ENCODE results near the gene ABAT.
"Not testable (repeated sequence)": the region's sequence is repeated elsewhere in the genome, so short reads cannot be mapped to it uniquely, and the experiment has no call there.

The ABAT gene

DNA sequence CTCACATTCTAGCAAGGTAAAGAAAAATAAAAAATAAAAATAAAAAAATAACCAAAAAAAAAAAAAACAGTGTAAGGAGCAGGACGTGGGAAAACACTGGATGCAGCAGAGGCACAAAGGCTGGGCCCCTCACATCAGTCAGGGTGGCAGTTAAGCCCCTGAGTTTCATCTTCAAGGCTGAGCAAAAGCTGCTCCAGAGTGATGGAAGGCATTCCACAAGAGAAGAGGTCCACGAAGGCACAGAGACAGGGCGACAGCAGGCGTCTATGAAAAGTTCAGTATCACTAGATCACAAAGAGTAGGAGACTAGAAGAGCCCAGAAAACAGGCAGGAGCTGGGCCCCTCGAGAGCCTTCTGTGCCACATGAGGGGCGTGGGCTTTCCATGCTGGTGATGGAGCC is 111.0 kb downstream of the ABAT start:
- no peak for DNase-seq (ENCODE audit: low read depth)

DNA sequence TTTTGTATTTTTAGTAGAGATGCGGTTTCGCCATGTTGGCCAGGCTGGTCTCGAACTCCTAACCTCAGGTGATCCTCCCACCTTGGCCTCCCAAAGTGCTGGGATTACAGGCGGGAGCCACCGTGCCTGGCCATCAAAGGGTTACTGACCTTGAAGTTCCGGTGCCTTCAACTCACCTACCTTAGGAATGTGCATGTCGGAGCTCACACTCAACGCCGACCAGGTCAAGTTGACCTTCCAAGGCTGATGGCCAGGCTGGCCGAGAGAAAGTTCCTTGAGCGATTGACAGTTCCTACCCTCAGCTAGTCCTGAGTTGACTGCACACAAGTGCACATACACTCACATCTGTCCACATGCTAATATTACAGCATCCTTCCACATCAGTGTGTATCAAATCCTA is 111.9 kb downstream of the ABAT start:
- not testable (repeated sequence) for DNase-seq (ENCODE audit: low read depth)

DNA sequence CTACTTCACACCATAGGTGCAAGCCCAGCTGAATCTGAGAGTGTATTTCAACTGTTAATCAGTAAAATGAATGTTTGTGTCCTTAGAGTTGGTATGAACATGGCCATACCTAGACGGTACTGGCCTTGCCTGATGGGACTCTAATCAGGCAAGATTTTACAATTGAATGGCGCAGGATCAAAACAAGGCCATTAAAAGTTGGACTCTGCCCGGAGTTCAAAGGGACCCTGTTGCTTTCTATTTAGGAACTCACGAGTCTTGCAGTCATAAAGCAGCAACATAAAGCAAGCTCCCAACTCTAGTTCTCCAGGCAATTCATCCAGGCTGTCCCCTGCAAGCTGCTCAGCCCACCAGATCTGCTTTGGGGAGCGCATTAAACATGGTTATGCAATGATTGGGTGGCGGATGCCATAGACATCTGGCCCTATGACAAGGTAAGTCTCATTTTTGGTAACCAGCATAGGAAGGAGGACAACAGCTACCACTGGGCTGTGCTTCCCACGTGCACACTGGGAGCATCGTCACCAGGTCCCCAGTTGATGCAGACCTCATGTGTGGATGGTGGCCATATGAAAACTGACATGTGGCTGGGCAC is 114.3 kb downstream of the ABAT start:
- DNase-seq (ENCODE audit: low read depth): no peak

DNA sequence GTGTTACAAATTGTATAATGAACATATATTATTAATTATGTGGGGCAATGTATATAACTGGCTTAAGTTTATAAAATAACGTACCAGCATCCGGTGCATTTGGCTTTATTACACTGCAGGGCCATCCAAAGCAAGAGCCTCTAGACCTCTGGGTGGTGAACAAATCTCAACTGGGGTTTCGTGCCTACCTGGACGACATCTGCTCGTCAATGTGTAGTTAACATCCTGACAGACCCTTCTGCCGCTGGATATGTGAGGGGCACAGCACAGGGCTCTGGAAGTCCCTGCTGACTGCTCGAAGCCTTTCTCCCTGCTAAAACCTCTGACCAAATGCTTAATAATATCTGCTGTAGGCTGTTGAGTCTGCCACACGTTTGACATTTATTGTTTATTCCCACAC is 120.7 kb downstream of the ABAT start:
- no peak for DNase-seq (ENCODE audit: low read depth)

DNA sequence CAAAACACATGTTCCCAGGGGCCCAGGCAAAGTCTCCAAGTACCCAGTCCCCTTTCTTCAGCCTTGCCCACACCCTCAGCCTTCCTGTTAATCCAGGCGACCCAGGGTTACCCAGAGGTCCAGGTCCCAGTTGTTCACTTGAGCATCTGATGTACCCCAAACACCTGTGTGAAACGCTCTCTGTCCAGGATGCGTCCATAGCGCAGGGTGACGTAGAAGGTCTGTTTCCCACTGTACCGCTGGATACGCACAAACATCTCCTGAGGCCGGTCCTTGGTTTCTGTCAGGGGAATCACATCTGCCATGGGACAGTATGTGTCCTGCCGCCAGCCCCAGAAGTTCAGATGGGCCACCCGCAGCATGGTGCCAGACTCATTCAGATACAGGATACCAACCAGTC is 121.4 kb downstream of the ABAT start:
- DNase-seq (ENCODE audit: low read depth): no peak

DNA sequence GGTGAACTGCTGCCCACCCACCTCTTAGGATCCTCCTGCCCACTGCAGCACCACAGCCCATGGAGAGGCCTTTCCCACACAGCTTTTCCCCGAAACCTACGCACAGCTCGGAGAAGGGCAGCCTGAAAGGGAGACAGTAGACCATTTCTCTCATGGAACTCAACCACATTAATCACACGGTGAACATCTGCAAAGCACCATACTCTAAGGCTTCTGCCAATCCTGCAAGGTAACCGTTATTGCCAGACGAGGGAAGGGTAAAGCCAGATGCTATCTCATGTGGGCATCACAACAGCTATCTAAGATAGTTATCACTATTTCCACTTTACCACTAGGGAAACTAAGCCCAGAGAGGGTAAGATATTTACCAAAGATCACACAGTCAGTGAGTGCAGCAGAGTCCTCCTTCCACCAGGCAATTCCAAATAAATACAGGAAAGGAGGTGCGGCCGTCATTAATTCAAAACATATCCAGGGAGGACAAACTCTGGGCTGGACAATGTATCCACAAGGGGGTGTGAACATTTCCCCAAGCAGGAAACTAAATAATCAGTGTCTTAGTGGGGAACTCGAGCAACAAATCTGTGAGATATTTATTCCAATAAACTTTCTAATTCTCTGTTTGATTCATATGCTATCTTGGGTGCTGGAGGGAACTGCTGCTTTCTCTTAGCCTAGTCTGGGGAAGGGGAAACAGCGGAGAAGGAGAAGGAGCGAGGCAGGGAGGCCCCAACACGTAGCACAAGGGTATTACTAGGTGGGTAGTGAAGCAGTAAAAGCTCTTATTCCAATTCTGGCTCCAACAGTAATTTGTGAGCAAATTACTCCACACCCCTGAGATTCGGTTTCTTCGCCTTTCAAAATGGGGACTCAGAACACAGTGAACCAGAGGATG is 122.3 kb downstream of the ABAT start:
- no peak for DNase-seq (ENCODE audit: low read depth)

DNA sequence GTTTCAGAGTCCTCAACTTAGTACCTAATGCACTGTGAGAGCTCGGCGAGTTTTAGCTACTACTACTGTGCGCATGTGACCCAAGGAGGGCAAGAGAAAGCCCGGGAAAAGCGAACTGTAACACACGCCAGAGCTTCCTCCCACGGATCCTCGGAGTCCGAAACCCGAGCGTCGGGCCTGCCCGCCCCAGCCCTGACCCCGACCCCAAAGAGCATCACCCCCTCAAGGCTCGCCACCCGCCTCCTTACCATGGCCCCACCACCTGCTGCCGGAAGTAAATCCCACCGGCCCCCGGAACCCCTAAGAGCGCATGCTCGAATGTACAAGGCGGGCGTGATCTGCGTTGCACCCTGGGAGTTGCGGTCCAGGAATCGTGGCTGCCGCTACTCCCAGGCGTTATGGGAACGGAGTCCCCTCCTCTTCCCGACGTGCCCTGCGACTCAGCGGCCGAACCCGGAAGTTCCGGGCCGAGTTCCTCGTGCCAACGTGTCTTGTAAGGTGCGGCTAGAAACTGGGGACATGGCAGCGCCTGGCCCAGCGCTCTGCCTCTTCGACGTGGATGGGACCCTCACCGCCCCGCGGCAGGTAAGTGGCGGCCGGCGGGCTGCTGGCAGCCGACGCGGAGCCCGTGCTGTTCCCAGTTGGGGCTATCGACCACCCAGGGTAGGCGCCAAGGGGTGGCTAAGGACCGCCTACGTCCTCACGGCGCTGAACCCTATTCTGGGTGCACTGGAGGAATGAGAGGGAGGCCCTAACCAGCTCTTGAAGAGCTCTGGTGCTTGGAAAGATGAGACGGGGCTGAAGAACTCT is 123.2 kb downstream of the ABAT start, which contains the start of the genes PMM2 and TMEM186:
Gene PMM2 (plus strand): TSS at position 476 of the 810 bp plus-strand sequence. CDS start 44 bp downstream, at position 520.
Gene TMEM186 (minus strand): TSS at position 276 of the 810 bp plus-strand sequence. CDS start 25 bp downstream, at position 251.
- DNase-seq (ENCODE audit: low read depth): peak; percentile 98

DNA sequence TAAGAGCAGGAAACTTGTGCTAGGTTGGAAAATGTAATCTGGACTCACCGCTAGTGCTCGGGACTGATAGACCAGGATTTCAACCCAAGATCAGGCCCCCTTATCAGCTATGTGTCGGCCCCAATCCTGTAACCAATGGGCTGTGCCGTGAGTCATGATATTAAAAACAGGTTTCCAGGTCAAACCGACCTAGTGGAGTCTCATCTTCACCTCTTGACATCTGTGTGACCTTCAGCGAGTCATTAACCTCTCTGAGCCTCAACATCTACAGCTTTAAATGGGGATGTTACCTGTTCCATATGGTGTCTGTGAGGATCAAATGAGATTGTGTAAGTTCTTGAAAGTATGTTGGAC is 123.7 kb downstream of the ABAT start:
- peak; percentile 52 for DNase-seq (ENCODE audit: low read depth)

DNA sequence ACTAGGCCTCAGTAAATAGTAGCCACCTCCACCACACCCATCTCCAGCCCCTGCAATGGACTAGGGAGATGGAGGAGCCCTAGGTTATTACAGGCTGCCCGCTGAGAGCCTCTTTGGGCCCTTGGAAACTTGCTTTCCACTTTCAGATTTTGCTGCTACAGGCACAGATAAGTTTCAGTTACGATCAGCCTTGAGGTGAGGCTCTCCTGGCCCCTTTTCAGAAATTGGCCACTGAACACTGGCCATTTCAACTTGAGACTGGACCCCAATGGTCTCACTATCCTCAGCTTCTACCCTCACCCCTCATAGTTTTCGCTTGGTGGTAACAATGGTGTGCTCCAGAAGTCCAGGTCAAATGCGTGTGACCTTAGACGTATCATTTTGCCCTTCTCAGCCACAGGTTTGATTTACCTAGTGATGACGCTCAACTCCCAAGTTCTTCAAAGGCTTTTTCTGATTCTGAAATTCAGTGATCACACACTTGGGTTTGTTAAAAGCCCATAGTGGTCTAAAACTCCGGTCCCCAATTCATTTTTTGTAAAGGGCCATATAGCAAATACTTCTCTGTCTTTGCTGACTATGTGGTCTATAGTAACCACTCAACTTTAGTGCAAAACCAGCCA is 124.2 kb downstream of the ABAT start:
- DNase-seq (ENCODE audit: low read depth): no peak

DNA sequence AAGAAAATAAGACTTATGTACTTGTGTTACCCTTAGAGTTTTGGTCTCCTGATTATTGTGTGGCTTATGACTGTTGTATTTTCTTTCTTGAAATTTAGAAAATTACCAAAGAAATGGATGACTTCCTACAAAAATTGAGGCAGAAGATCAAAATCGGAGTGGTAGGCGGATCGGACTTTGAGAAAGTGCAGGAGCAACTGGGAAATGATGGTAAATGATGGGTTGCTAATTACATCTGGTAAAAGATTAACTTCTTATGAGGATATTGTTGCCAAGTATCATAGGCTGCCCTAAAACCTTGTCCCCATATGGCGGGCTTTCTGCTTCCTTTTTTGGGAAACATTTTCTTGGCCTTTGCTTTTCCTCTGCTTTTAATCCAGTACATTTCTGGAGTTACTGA is 127.3 kb downstream of the ABAT start:
- DNase-seq (ENCODE audit: low read depth): no peak

DNA sequence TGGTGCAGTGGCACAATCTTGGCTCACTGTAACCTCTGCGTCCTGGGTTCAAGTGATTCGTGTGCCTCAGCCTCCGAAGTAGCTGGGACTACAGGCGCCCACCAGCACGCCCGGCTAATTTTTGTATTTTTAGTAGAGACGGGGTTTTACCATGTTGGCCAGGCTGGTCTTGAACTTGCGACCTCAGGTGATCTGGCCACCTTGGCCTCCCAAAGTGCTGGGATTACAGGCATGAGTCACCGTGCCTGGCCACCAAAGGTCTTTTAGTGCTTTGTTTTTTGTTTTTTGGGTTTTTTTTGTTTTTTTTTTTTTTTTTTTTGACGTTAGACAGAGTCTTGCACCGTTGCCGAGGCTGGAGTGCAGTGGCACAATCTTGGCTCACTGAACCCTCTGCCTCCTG is 129.3 kb downstream of the ABAT start:
- DNase-seq (ENCODE audit: low read depth): not testable (repeated sequence)

DNA sequence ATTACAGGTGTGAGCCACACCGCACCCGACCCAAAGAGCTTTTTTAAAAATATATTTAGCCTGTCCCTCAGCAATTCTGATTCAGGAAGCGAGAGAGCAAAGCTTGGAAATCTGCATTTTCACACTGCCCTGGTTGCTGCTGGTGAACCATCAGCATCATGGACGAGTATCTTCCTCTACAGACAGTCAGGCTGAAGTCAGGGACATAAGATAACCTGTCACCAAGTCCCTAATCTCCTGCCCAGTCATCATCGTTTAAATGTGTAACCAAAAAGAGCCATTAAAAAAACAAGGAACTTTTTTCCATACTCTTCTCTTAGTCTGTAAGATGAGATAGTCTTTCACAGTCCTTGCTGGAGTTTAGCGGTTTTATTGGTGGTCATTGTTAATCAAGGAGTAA is 129.9 kb downstream of the ABAT start:
- DNase-seq (ENCODE audit: low read depth): no peak

DNA sequence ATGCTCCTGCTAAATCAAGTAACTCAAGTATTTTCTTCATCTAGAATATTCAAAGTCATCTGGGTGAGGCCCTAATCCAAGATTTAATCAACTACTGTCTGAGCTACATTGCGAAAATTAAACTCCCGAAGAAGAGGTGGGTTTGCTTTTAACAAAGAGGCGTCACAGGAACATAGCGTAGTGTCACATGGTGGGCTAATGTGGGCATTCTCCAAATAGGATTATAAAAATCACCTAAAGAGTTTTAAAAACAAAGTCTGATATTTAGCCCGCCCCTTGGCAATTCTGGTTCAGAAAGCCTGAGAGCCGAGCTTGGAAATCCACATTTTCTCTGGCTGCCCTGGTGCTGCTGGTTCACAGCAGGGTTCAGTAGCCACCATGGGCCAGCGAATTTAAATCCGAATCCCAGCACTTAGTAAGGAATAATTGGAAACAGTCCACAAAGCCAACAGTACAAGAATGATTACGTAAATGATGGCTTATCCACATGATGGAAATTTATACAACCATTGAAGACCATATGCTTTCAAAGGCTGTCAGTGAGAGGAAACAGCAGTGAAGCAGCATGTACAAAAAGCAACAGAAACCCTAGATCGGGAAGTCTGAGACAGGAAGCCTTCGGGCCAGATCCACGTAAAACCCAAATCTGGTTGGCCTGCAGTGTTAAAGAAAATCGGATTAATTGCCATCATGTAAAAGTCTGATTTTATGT is 132.0 kb downstream of the ABAT start:
- no peak for DNase-seq (ENCODE audit: low read depth)

DNA sequence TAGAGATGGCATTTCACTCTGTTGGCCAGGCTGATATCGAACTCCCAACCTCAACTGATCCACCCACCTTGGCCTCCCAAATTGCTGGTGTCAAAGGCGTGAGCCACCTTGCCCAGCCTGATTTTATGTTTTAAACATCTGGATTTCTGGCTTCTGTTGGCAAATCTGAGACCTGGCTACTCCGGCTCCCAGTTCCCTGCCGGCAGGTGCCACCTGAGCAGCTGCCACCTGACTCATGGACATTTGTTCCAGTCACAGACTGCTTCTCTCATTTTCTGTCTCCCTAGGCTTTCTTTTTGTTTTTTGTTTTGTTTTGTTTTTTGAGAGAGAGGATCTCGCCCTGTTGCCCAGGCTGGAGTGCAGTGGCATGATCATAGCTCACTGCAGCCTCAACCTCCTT is 132.8 kb downstream of the ABAT start:
- DNase-seq (ENCODE audit: low read depth): no peak

DNA sequence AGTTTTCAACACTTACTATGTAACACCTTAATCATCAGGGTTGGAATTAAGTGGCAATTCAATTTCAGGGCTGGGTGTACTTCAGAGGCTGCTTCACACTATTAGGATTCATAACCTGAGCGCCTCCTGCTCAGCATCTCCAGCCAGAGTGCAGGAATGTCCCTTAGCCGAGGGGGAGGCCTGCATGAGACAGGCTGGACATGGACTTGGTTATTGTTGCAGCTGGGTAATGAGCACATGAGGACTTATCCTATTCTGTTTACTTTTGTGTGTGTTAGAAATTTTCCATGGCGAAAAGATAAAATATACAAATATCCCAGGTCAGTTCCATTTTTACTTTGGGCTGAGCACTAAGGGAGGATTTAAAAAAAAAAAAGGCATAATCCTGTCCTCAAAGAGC is 133.6 kb downstream of the ABAT start:
- no peak for DNase-seq (ENCODE audit: low read depth)

DNA sequence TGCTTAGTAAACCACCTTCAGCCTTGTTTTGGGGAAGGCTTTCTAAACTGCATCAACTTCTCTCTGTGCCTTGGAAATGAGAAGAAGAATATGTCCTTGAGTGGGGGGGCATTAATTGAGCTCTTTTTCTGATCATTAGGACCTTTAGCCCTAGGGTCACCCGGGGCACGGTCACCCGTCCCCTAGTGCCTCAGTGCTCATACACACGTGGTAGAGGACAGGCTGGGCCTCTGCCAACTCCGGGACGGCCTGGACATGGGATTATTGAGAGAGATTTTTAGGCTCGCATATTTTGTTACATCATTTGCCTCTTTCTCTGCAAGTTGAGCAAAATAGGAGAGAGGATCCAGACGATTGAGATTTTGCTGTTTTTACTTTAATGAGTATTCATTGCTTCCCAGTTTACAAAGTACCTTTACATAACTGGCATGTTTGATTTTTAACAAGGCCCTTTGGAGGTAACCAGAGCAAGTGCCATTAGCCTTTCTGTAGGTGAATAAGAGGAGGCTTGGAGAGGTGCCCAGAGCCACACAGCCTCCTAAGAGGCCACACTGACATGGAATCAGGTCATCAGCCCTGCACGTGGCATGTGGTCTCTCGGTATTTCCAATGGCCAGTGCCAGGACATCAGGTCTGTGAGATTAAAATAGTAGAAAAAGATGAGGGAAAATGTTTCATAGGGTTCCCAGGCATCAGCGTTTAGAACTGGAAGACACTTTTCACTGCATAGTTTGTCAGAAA is 134.4 kb downstream of the ABAT start:
- DNase-seq (ENCODE audit: low read depth): no peak

DNA sequence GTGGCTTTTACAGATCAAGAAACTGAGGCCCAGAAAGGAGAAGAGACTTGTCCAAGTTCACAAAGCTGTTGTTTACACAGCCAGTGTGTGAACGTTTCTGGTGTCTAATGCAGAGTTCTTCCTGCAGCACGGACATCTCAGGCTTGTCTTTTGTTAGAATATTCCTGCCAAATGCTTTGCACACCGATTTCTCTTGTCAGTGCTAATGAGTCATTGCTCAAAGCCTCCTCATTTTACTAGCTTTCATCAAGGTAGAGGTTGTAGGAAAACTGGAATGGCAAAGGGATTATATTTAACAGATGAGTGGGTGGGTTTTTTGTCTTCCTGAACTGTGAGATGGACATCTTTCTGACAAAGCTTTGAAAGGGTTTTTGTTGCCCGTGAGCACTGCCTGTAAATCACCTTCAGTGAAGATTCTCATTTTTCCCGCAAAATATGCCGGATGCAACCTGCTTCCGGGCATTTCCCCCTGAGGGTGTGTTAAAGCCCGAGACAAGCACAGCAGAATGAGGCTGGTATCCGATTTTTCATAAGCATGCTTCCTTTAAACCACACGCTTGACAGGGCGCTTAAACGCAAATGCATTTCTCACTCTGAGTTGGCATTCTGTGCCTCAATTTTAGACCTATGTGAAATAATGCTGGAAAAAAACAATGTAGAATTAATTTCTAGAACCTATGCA is 137.9 kb downstream of the ABAT start:
- no peak for DNase-seq (ENCODE audit: low read depth)

DNA sequence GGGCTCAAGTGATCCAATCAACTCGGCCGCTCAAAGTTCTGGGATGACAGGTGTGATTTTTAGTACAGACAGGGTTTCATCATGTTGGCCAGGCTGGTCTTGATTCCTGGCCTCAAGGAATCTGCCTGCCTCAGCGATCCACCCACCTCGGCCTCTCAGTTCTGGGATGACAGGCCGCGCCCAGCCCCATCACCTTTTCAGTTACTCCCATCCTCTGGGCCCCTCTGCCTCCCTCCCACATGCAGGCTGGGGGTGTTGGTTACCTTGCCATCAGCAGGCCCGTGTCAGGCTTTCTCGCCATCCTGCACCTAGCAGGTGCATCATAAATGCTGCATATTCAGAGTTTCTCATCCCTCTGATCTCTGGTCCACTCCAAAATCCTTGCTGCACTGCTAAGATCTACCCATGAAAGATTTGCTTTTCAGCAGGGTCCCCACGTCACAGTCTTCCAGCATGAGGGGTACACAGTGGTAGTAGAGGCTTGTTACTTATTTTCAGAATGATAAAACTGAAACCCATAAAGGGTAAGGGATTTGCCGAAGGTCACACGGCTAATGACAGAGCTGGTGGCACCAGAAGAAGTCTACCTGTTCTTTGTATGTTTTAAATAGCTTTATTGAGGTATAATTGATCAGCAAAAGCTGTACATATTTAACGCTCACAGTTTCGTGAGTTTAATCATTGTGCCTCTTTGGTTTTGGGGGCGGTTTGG is 139.8 kb downstream of the ABAT start:
- DNase-seq (ENCODE audit: low read depth): no peak

DNA sequence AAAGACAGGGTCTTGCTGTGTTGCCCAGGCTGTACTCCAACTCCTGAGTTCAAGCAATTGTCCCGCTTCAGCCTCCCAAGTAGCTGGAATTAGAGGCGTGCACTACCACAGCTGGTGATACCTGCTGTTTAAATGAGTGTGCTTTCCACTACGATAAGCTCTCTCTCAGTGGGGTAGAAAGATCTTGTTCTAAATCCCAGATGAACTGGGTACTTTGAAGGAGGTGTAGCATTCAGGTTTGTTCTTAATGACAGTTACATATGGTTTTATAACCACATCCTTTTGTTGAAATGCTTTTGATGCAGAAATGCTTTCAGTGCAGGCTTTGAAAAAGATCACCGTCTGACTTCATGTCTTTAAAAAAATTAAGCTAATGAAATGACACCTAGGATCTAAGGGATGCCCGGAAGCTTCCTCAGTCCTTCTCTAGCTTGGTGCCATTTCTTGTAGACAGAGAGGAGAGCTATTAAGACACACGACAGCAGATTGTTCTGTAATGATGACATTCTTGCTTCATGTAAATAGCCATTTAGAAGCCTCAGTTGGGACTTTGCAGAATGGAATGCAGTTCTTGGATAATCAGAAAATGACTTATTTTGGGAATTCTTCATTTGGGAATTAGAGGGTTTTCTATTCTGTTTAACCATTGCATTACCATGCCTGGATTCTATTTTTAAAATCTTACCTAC is 142.7 kb downstream of the ABAT start:
- DNase-seq (ENCODE audit: low read depth): no peak
